C4-2B (cell line): Measurements from ENCODE around the gene POU6F1.

Experiments
- CTCF ChIP-seq: fragments of 450-650 bp; conservative IDR thresholded peaks from 2 replicates; pipeline ENCODE4 v1.5.1; 2017; ENCODE audit warnings: mild to moderate bottlenecking
- ZFX ChIP-seq: fragments of 450-650 bp; IDR thresholded peaks from 2 replicates; pipeline ENCODE4 v1.6.1; 2017

GRCh38 chr12:51181558-51181957, 36.3 kb downstream of the POU6F1 start:
- TF ChIP-seq CTCF, result no peak
- TF ChIP-seq ZFX, result no peak
